Mesenchymal stem cell (in vitro differentiated cells and primary cell): ENCODE data around the gene CCDC92B.

Experiments
- DNase-seq: peaks from one replicate; pipeline ENCODE4 v3.0.0-alpha.2; 2013
- H2AFZ ChIP-seq: one replicate; pipeline ENCODE4 v1.6.1; 2013; ENCODE audit warnings: low read depth, mild to moderate bottlenecking, control low read depth, inconsistent platforms, low read length, moderate library complexity
- H2AK5ac ChIP-seq: 2 replicates; pipeline ENCODE4 v1.6.1; 2013; ENCODE audit warnings: low read length, moderate library complexity, mild to moderate bottlenecking, inconsistent platforms; ENCODE audit not compliant: severe bottlenecking
- H2BK120ac ChIP-seq: one replicate; pipeline ENCODE4 v1.6.1; 2013; ENCODE audit warnings: low read depth, mild to moderate bottlenecking, inconsistent platforms, low read length, moderate library complexity
- H2BK12ac ChIP-seq, 2 experiments: one replicate each; pipeline ENCODE4 v1.6.1; 2013; ENCODE audit warnings: inconsistent platforms in 2 of 2, low read length in 2 of 2, mild to moderate bottlenecking in 2 of 2, moderate library complexity in 2 of 2, control low read depth in 1 of 2
- H2BK15ac ChIP-seq: one replicate; pipeline ENCODE4 v1.6.1; 2013; ENCODE audit warnings: mild to moderate bottlenecking, low read depth, inconsistent platforms; ENCODE audit not compliant: poor library complexity, severe bottlenecking
- H2BK5ac ChIP-seq: 2 replicates; pipeline ENCODE4 v1.6.1; 2013; ENCODE audit warnings: low read depth, mild to moderate bottlenecking, low read length, control low read depth, inconsistent platforms; ENCODE audit not compliant: poor library complexity, severe bottlenecking
- H3K14ac ChIP-seq, 2 experiments: one replicate each; pipeline ENCODE4 v1.6.1; 2013; ENCODE audit warnings: inconsistent platforms in 2 of 2, low read length in 2 of 2, control low read depth in 1 of 2, mild to moderate bottlenecking in 1 of 2, moderate library complexity in 1 of 2
- H3K18ac ChIP-seq, 2 experiments: one replicate each; pipeline ENCODE4 v1.6.1; 2013; ENCODE audit warnings: inconsistent platforms in 2 of 2, low read length in 2 of 2, control low read depth in 1 of 2, low read depth in 1 of 2, mild to moderate bottlenecking in 1 of 2
- H3K23ac ChIP-seq, 2 experiments: one replicate each; pipeline ENCODE4 v1.6.1; 2013; ENCODE audit warnings: inconsistent platforms in 2 of 2, low read length in 2 of 2, mild to moderate bottlenecking in 2 of 2, moderate library complexity in 2 of 2, control low read depth in 1 of 2
- H3K27ac ChIP-seq: 2 replicates; pipeline ENCODE4 v1.5.1; 2013; ENCODE audit warnings: mild to moderate bottlenecking, moderate library complexity, low read length, control low read depth, inconsistent platforms; ENCODE audit not compliant: poor library complexity, severe bottlenecking
- H3K27me3 ChIP-seq, 2 experiments: 2 replicates each; pipeline versions ENCODE4 v1.6.1 to v1.7.0; 2013; ENCODE audit warnings: low read length in 2 of 2, mild to moderate bottlenecking in 2 of 2, moderate library complexity in 2 of 2, control low read depth in 1 of 2, inconsistent platforms in 1 of 2; ENCODE audit not compliant: control insufficient read depth in 1 of 2, insufficient read depth in 1 of 2
- H3K36me3 ChIP-seq, 2 experiments: 2 replicates each; pipeline versions ENCODE4 v1.6.1 to v1.7.0; 2013; ENCODE audit warnings: low read length in 2 of 2, control low read depth in 1 of 2, inconsistent platforms in 1 of 2, low read depth in 1 of 2, mild to moderate bottlenecking in 1 of 2; ENCODE audit not compliant: insufficient read depth in 2 of 2, control insufficient read depth in 1 of 2
- H3K4ac ChIP-seq, 2 experiments: one replicate each; pipeline ENCODE4 v1.6.1; 2013; ENCODE audit warnings: inconsistent platforms in 2 of 2, low read length in 2 of 2, mild to moderate bottlenecking in 2 of 2, moderate library complexity in 2 of 2, control low read depth in 1 of 2, low read depth in 1 of 2
- H3K4me1 ChIP-seq: 2 replicates; pipeline ENCODE4 v1.6.1; 2013; ENCODE audit warnings: low read depth, low read length, control low read depth; ENCODE audit not compliant: control insufficient read depth, insufficient read depth
- H3K4me2 ChIP-seq: 2 replicates; pipeline ENCODE4 v1.6.1; 2013; ENCODE audit warnings: low read length, mild to moderate bottlenecking, inconsistent platforms; ENCODE audit not compliant: poor library complexity, severe bottlenecking
- H3K4me3 ChIP-seq, 2 experiments: 2 replicates each; pipeline versions ENCODE4 v1.5.1 to v1.7.0; 2013; ENCODE audit warnings: low read length in 2 of 2, mild to moderate bottlenecking in 2 of 2, control low read depth in 1 of 2, low read depth in 1 of 2; ENCODE audit not compliant: insufficient read depth in 1 of 2
- H3K79me1 ChIP-seq: replicated peaks from 2 replicates; pipeline ENCODE4 v1.6.1; 2013; ENCODE audit warnings: mild to moderate bottlenecking, control low read depth, low read length, inconsistent platforms; ENCODE audit not compliant: poor library complexity, severe bottlenecking
- H3K9ac ChIP-seq: 2 replicates; pipeline ENCODE4 v1.7.0; 2013; ENCODE audit warnings: mild to moderate bottlenecking, low read length, moderate library complexity
- H3K9me3 ChIP-seq: 2 replicates; pipeline ENCODE4 v1.7.0; 2013; ENCODE audit warnings: mild to moderate bottlenecking, low read length; ENCODE audit not compliant: control insufficient read depth
- H4K8ac ChIP-seq: one replicate; pipeline ENCODE4 v1.6.1; 2013; ENCODE audit warnings: inconsistent platforms, mild to moderate bottlenecking, low read length, moderate library complexity
- H4K91ac ChIP-seq: one replicate; pipeline ENCODE4 v1.6.1; 2013; ENCODE audit warnings: mild to moderate bottlenecking, low read length, inconsistent platforms
- WGBS: methylation state at CpG from one replicate; pipeline ENCODE4 v1.1.7; 2013; ENCODE audit warnings: mixed read lengths; 5-methylcytosine and 5-hydroxymethylcytosine counted together

CCDC92B gene

GRCh38 chr17:2683912-2684311 is 65.5 kb downstream of the CCDC92B start:
- H2BK12ac ChIP-seq, result no peak overlapping the region
- no peak for DNase-seq
- H2AK5ac ChIP-seq, result no peak overlapping the region
- no peak overlapping the region for H3K4me3 ChIP-seq
- H3K79me1 ChIP-seq, result peaks cover 27% of the 10 kb centered on the region
- H3K27me3 ChIP-seq, result no peaks in the 10 kb centered on the region
- H2BK15ac ChIP-seq, result no peak overlapping the region
- no peak overlapping the region for H2BK120ac ChIP-seq
- no peak overlapping the region for H3K9ac ChIP-seq
- H3K36me3 ChIP-seq, result peaks cover 31 to 64% of the 10 kb centered on the region in 2 experiments
- H3K23ac ChIP-seq, result no peak overlapping the region
- no peak overlapping the region for H4K8ac ChIP-seq
- H2BK5ac ChIP-seq, result no peak overlapping the region
- 88% methylated on average over 8 of the region's 8 CpGs for WGBS
- no peak overlapping the region for H4K91ac ChIP-seq
- H3K4me1 ChIP-seq, result peaks cover 10% of the 10 kb centered on the region
- no peak overlapping the region for H3K4me2 ChIP-seq
- no peak overlapping the region for H3K14ac ChIP-seq
- no peak overlapping the region for H2AFZ ChIP-seq
- no peak overlapping the region for H3K4ac ChIP-seq
- no peak overlapping the region for H3K18ac ChIP-seq
- no peak overlapping the region for H3K27ac ChIP-seq
- H3K9me3 ChIP-seq, result no peaks in the 10 kb centered on the region

GRCh38 chr17:2682176-2682938 is 67.1 kb downstream of the CCDC92B start:
- WGBS, result 90% methylated on average over 2 of the region's 3 CpGs
- H3K18ac ChIP-seq, result no peak overlapping the region

GRCh38 chr17:2681650-2682049 is 67.8 kb downstream of the CCDC92B start:
- H3K4me3 ChIP-seq, result no peak overlapping the region
- H3K79me1 ChIP-seq, result peaks cover 28% of the 10 kb centered on the region
- H4K8ac ChIP-seq, result no peak overlapping the region
- no peak overlapping the region for H3K23ac ChIP-seq
- H3K27ac ChIP-seq, result no peak overlapping the region
- no peak overlapping the region for H3K18ac ChIP-seq
- H2BK120ac ChIP-seq, result no peak overlapping the region
- no peak overlapping the region for H3K4ac ChIP-seq
- H3K9me3 ChIP-seq, result no peaks in the 10 kb centered on the region
- no peak for DNase-seq
- no peak overlapping the region for H4K91ac ChIP-seq
- no peak overlapping the region for H2AK5ac ChIP-seq
- H2BK12ac ChIP-seq, result no peak overlapping the region
- H3K14ac ChIP-seq, result no peak overlapping the region
- 99% methylated on average over 7 of the region's 7 CpGs for WGBS
- H2BK15ac ChIP-seq, result no peak overlapping the region
- peaks cover 3% of the 10 kb centered on the region for H3K4me1 ChIP-seq
- no peak overlapping the region for H2AFZ ChIP-seq
- no peak overlapping the region for H2BK5ac ChIP-seq
- peaks cover 37 to 77% of the 10 kb centered on the region in 2 experiments for H3K36me3 ChIP-seq
- no peaks in the 10 kb centered on the region for H3K27me3 ChIP-seq
- no peak overlapping the region for H3K9ac ChIP-seq
- H3K4me2 ChIP-seq, result no peak overlapping the region

More at GRCh38 chr17:2682176-2682938, 67.1 kb downstream of the CCDC92B start:
- Histone ChIP-seq H4K8ac (no peak overlapping the region), H2AFZ (no peak overlapping the region), H3K9ac (no peak overlapping the region), H3K14ac (no peak overlapping the region), H3K36me3 (peaks cover 37 to 72% of the 10 kb centered on the region in 2 experiments), H2AK5ac (no peak overlapping the region), H2BK120ac (no peak overlapping the region), H2BK12ac (no peak overlapping the region), H3K4ac (no peak overlapping the region), H3K79me1 (peaks cover 28% of the 10 kb centered on the region), H2BK5ac (no peak overlapping the region), H3K9me3 (no peaks in the 10 kb centered on the region), H3K23ac (no peak overlapping the region), H3K27ac (no peak overlapping the region), H2BK15ac (no peak overlapping the region), H3K4me1 (peaks cover 7% of the 10 kb centered on the region), H3K4me3 (no peak overlapping the region), H4K91ac (no peak overlapping the region), H3K27me3 (no peaks in the 10 kb centered on the region), H3K4me2 (no peak overlapping the region)
- DNase-seq, result no peak

- H2BK120ac ChIP-seq, result no peak overlapping the region
- no peak overlapping the region for H3K14ac ChIP-seq
- H3K4me3 ChIP-seq, result no peak overlapping the region
- H2AK5ac ChIP-seq, result no peak overlapping the region
- 98% methylated on average over 2 of the region's 2 CpGs for WGBS
- H3K9ac ChIP-seq, result no peak overlapping the region
- H4K8ac ChIP-seq, result no peak overlapping the region
- no peak overlapping the region for H2BK5ac ChIP-seq
- H4K91ac ChIP-seq, result no peak overlapping the region
- H3K4ac ChIP-seq, result no peak overlapping the region
- no peak overlapping the region for H3K4me2 ChIP-seq
- H3K36me3 ChIP-seq, result peaks cover 40 to 84% of the 10 kb centered on the region in 2 experiments
- H3K9me3 ChIP-seq, result no peaks in the 10 kb centered on the region
- no peak overlapping the region for H3K18ac ChIP-seq
- no peak for DNase-seq
- H2BK12ac ChIP-seq, result no peak overlapping the region
- peaks cover 3% of the 10 kb centered on the region for H3K4me1 ChIP-seq
- no peak overlapping the region for H2BK15ac ChIP-seq
- H2AFZ ChIP-seq, result no peak overlapping the region
- H3K23ac ChIP-seq, result no peak overlapping the region
- H3K27ac ChIP-seq, result no peak overlapping the region
- no peaks in the 10 kb centered on the region for H3K27me3 ChIP-seq
- peaks cover 28% of the 10 kb centered on the region for H3K79me1 ChIP-seq
These were observed 68.5 kb downstream of the CCDC92B start for GRCh38 chr17:2680961-2681360.
